Heart left ventricle (tissue), 13 donors: Measurements from ENCODE around the gene KCNH5.

ENCODE experiments used
- POLR2A ChIP-seq, 2 donors: fragments of 450-650 bp; IDR thresholded peaks; one replicate each; pipeline ENCODE4 v1.6.1; 2017; ENCODE audit warnings: antibody characterized with exemption in 2 of 2, mild to moderate bottlenecking in 2 of 2, moderate library complexity in 2 of 2
- TF ChIP-seq, protein P1 (sequence below), 12 donors: fragments of 200-600 bp; sonication (generic) in 4 of 12; IDR thresholded peaks; one replicate each; pipeline versions ENCODE4 v1.5.0 to v1.8.0; 2018 to 2022; ENCODE audit warnings: antibody characterized with exemption in 12 of 12, mild to moderate bottlenecking in 5 of 12
- donor health status: ischemic (EF 13 %, LVEDD 7.1; RV severe dilation, severe dysfunction).
- donor health status: DM: no; HTN: yes; CAD: no.
- donor health status: DM: no; HTN: no; CAD: no.
- donor health status: ischemic (EF 25% LVEDD 6.9; RV normal size, moderate dysfunction).
- donor health status: ischemic (EF 25% LVEDD 5.7; RV mildly dilated, moderate dysfunction).
- donor health status: ischemic (EF 35%, LVEDD 5.7; RV mildly dilated, moderate dysfunction).
- donor health status: nonischemic (EF 11% LVEDD 7.7; RV severe dilation, severe dysfunction).
- donor health status: DM: yes; HTN: yes; CAD: no.
- donor health status: PGD.
- donor health status: ischemic (EF 29% LVEDD 5.4; RV normal size, mild dysfunction).
- donor health status: nonischemic (EF 23%, LVEDD 6.1; RV moderate dilation, normal function).

DNA sequence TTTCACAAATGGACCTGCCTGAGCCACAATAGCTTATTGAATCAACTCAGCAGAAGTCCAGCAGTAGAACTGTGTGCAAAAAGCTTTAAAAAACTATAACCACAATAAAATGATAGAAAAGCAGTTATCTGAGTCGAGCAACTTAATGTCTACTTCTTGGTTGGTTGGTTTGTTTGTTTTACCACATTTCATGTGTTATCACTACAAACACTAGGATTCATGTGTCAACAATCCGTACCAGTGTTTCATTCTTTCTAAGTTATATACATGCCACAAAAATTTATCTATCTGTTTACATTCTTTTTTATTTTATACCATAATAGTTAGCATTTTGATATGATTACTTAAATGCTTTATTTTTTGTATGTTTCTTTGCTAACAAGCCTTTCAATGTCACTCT is 339.0 kb downstream of the KCNH5 start:
- TF ChIP-seq, protein P1, sequence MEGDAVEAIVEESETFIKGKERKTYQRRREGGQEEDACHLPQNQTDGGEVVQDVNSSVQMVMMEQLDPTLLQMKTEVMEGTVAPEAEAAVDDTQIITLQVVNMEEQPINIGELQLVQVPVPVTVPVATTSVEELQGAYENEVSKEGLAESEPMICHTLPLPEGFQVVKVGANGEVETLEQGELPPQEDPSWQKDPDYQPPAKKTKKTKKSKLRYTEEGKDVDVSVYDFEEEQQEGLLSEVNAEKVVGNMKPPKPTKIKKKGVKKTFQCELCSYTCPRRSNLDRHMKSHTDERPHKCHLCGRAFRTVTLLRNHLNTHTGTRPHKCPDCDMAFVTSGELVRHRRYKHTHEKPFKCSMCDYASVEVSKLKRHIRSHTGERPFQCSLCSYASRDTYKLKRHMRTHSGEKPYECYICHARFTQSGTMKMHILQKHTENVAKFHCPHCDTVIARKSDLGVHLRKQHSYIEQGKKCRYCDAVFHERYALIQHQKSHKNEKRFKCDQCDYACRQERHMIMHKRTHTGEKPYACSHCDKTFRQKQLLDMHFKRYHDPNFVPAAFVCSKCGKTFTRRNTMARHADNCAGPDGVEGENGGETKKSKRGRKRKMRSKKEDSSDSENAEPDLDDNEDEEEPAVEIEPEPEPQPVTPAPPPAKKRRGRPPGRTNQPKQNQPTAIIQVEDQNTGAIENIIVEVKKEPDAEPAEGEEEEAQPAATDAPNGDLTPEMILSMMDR (IDR thresholded peaks at IDR 0.05), result no peak
- no peak for TF ChIP-seq POLR2A (IDR thresholded peaks at IDR 0.05)
